ENCODE results near the gene SMCO2. TPM values are rescaled to one million over a fixed set of nuclear protein-coding genes. Genes with fewer than 3 reads are reported as not detected.

The SMCO2 gene
- total RNA-seq, 2 experiments from 2014 or later: 0.19 TPM; not detected in 1

DNA sequence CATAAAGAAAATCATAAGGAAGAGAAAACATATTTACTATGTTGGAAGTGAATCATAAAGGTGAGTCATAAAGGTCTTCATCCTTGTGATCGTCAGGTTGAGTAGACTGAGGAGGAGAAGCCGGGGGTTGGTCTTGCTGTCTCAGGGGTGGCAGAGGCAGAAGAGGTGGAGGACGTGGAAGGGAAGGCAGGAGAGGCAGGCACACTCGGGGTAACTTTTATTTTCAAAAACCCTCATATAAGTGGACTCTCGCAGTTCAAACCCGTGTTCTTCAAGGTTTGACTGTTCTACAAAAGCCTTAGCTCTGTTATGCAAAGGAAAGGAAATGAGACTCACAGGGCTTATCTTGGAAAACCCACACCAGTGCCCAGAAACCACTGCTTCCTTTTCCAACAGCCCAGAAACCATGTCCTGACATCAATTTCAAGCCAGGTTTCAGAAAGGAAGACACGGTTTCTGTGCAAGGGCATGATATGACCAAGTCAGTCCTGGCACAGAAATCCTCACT lies 14.0 kb downstream of the SMCO2 start:
- H3K4me1 Mint-ChIP-seq (ENCODE audit: low read depth): peaks cover 53% of the 10 kb centered on the region
- ChIA-PET CTCF (interaction anchor here (0.6 to 2.3 kb wide), 4 partner anchors 24 to 64 kb away, joined by 3 to 7 read pairs (median 4); partner anchors contain the start of gene PPFIBP1), POLR2A (no interaction called here)
- DNase-seq: peak; percentile 59
- H3K4me3 Mint-ChIP-seq: peak overlapping the region; percentile 0
- intact Hi-C loops (cut with micrococcal nuclease): loop anchor here (1.0 to 5.0 kb wide), 5 partner anchors 74 to 713 kb away; no protein-coding TSS in a partner anchor
- H3K27ac Mint-ChIP-seq: peak overlapping the region; percentile 23
- peaks cover 21% of the 10 kb centered on the region for H3K27me3 Mint-ChIP-seq
- peaks cover 3% of the 10 kb centered on the region for H3K9me3 Mint-ChIP-seq
- no peaks in the 10 kb centered on the region for H3K36me3 Mint-ChIP-seq

DNA sequence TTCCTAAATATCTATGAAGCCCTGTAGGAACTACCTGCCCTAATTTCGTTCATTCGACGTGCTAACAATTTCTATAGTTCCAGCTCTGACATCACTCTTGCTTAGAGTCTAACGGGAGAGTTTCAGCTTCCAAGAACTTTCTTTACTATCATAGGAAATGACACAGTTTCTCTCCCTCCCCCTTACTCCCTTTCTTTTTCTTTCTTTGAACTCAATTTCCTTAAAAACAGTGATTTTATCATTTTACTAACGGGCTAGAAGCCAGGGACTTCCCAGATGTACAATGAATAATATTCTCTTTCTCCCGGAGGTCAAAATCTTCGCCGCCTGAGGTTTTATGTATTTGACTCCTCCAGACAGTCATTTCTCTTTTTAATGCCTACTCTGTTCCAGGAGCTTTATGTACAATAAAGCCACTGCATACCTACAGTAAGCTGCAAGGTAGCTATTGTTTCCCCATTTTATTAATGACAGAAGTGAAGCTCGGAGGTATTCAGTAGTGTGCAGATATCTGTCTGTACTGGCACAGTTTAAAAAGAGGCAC lies 15.7 kb downstream of the SMCO2 start:
- POLR2A ChIA-PET: interaction anchor here (0.9 kb wide), 1 partner anchor 72 kb away, joined by 7 read pairs; no protein-coding TSS in a partner anchor
- peaks cover 20% of the 10 kb centered on the region for H3K27me3 Mint-ChIP-seq
- peak overlapping the region; percentile 20 for H3K4me3 Mint-ChIP-seq
- CTCF ChIA-PET: interaction anchor here (0.6 to 2.3 kb wide), 3 partner anchors 40 to 576 kb away, joined by 3 to 7 read pairs (median 4); partner anchors contain the start of gene PPFIBP1
- H3K36me3 Mint-ChIP-seq: no peaks in the 10 kb centered on the region
- H3K27ac Mint-ChIP-seq: peak overlapping the region; percentile 8
- DNase-seq: peak; percentile 34
- intact Hi-C loops (cut with micrococcal nuclease): loop anchor here (1.0 to 5.0 kb wide), 6 partner anchors 36 to 715 kb away; partner anchors contain the start of genes MRPS35 and PPFIBP1
- H3K9me3 Mint-ChIP-seq: peaks cover 3% of the 10 kb centered on the region
- H3K4me1 Mint-ChIP-seq (ENCODE audit: low read depth): peaks cover 50% of the 10 kb centered on the region

DNA sequence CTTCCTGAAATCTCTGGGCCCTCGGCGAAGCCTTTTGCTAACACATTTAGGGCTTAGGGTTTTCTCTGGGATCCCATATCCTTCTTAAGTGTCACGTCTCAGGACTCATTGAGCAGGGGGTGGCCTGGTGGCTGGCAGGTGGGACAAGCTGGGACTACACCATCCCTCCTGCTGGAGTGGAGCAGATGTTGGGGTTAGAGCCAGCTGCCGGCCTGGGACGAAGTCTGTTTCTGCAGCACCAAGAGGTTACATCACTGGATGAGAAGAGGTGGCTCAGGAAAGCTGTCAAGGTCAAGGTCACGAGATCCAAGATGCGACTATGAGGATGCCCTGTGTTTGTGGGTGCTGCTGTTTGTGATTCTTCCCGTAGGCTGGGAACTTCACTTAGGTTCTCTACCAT lies 16.3 kb downstream of the SMCO2 start:
- intact Hi-C loops (cut with micrococcal nuclease): loop anchor here (1.0 to 5.0 kb wide), 6 partner anchors 35 to 716 kb away; partner anchors contain the start of genes MRPS35 and PPFIBP1
- H3K27ac Mint-ChIP-seq: no peak overlapping the region
- H3K4me1 Mint-ChIP-seq (ENCODE audit: low read depth): peaks cover 46% of the 10 kb centered on the region
- no peak for DNase-seq
- no peak overlapping the region for H3K4me3 Mint-ChIP-seq
- peaks cover 3% of the 10 kb centered on the region for H3K9me3 Mint-ChIP-seq
- ChIA-PET CTCF (no interaction called here), POLR2A (no interaction called here)
- H3K27me3 Mint-ChIP-seq: peaks cover 17% of the 10 kb centered on the region
- no peaks in the 10 kb centered on the region for H3K36me3 Mint-ChIP-seq

DNA sequence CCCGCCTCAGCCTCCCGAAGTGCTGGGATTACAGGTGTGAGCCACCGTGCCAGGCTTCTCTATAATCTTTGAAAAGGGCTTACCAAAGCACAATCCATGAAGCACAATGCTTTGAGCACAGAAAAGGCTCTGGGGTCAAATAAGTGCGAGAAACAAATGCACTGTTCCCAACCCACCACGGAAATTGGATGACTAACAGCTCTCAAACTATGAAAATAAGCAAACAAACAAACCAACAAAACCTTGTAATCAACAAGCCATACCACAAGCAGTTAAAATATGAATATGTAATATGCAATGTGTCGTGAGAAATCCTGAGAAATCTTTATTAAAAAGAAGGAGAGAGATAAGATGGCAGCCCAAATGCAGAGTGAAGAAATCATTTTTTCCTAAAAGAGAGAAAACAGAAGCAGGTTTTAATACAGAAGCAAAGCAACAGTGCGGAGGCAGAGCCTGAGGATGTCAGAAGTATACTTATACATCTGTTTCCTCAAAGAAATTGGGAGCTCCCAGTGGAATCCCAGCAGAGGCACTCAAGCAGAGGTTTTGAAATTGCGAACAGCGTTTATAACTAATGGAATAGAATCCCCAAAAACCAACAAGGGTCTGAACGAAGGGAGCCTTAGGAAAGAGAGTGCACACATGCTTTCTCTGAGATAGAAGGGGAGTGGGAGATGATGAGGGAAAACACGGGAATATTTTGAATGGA lies 17.1 kb downstream of the SMCO2 start:
- no peak for DNase-seq
- Mint-ChIP-seq H3K27me3 (peaks cover 17% of the 10 kb centered on the region), H3K9me3 (peaks cover 3% of the 10 kb centered on the region), H3K4me3 (no peak overlapping the region), H3K36me3 (no peaks in the 10 kb centered on the region), H3K27ac (no peak overlapping the region), H3K4me1 (ENCODE audit: low read depth) (peaks cover 46% of the 10 kb centered on the region)
- CTCF ChIA-PET: interaction anchor here (1.0 kb wide), 1 partner anchor 29 kb away, joined by 3 read pairs; no protein-coding TSS in a partner anchor
- intact Hi-C loops (cut with micrococcal nuclease): loop anchor here (2.0 to 5.0 kb wide), 4 partner anchors 61 to 716 kb away; partner anchors contain the start of genes MRPS35 and PPFIBP1
- POLR2A ChIA-PET: no interaction called here

DNA sequence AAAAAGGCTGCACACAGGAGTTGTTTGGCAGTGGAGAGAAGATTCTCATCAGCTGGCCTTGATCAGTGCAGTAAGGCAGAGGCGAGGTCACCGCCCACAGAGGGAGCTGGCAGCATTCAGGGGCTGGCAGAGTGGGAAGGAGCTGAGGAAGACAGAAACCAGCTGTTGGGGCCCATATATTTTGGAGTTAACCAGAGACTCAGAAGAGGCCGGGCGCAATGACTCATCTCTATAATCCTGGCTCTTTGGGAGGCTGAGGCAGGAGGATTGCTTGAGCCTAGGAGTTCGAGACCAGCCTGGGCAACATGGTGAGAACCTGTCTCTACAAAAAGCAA lies 17.7 kb downstream of the SMCO2 start:
- peaks cover 2% of the 10 kb centered on the region for H3K9me3 Mint-ChIP-seq
- DNase-seq: peak; percentile 61
- no peaks in the 10 kb centered on the region for H3K36me3 Mint-ChIP-seq
- peaks cover 46% of the 10 kb centered on the region for H3K4me1 Mint-ChIP-seq (ENCODE audit: low read depth)
- H3K4me3 Mint-ChIP-seq: no peak overlapping the region
- POLR2A ChIA-PET: no interaction called here
- H3K27me3 Mint-ChIP-seq: peaks cover 15% of the 10 kb centered on the region
- intact Hi-C loops (cut with micrococcal nuclease): loop anchor here (5.0 kb wide), 2 partner anchors 88 to 717 kb away; no protein-coding TSS in a partner anchor
- CTCF ChIA-PET: interaction anchor here (1.0 kb wide), 1 partner anchor 29 kb away, joined by 3 read pairs; no protein-coding TSS in a partner anchor
- H3K27ac Mint-ChIP-seq: no peak overlapping the region

DNA sequence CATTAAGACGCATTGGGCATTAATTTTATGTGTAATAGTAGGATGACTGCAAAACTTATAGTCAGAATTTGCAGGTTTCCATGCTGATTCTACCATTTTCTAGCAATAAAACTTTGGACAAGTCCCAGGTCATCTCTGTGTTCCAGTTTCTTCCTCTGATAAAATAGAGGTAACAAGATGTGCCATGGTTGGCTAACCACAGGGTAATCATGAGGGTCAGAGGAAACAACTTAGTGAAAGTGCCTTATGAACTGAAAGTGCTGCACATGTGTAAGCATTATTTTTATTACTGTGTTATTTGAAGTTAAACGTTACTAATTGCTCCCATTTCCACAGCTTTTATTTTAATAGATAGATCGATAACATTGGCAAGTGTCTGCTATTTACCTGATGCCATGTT lies 21.1 kb downstream of the SMCO2 start:
- Mint-ChIP-seq H3K27ac (no peak overlapping the region), H3K4me3 (no peak overlapping the region), H3K4me1 (ENCODE audit: low read depth) (peaks cover 19% of the 10 kb centered on the region), H3K27me3 (peaks cover 10% of the 10 kb centered on the region), H3K36me3 (no peaks in the 10 kb centered on the region), H3K9me3 (no peaks in the 10 kb centered on the region)
- ChIA-PET CTCF (no interaction called here), POLR2A (no interaction called here)
- DNase-seq: no peak
- intact Hi-C loops (cut with micrococcal nuclease): no loop called here

DNA sequence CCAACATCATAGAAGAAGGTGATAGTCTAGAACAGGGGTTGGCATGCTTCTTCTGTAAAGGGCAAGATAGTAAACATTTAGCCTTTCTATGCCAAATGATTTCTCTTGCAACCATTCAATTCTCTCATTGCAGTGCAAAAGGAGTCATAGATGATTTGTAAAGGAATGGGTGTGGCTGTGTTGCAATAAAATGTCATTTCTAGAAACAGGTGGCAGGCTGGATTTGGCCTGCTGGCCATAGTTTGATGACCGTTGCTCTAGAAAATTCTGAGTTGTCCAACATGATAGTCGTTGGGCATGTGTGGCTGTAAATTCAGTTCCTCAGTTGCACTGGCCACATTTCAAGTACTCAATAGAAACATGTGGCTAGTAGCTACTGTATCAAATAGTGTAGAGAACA lies 21.7 kb downstream of the SMCO2 start:
- no peaks in the 10 kb centered on the region for H3K36me3 Mint-ChIP-seq
- peaks cover 6% of the 10 kb centered on the region for H3K27me3 Mint-ChIP-seq
- no peak overlapping the region for H3K4me3 Mint-ChIP-seq
- POLR2A ChIA-PET: no interaction called here
- peaks cover 15% of the 10 kb centered on the region for H3K4me1 Mint-ChIP-seq (ENCODE audit: low read depth)
- no peaks in the 10 kb centered on the region for H3K9me3 Mint-ChIP-seq
- H3K27ac Mint-ChIP-seq: no peak overlapping the region
- no peak for DNase-seq
- CTCF ChIA-PET: no interaction called here
- intact Hi-C loops (cut with micrococcal nuclease): no loop called here

DNA sequence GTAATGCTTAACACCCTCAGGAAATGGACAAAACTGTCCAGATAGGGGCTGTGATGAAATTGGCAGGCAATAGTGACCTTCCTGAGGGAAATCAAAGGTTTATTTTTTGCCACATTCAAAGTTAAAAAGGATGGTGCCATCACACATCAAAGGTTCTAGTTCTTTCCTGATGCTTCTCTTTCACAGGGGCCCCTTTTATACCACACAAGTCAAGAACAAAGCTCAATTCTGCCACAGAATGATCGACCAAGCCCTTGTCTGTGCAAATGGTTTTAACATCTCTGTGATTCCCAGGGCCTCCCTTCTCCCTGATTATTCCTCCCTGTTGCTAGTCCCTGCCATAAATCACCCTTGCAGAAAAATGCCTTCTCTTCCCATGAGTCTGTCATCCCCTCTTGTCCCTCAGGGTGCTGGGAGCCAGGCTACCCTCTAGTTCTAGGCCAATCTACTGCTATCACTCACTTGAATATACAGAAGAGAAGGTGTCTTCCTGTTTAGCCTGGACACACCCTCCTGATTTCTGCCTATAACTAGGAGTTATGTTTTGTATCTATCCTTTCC lies 22.7 kb downstream of the SMCO2 start:
- Mint-ChIP-seq H3K4me3 (no peak overlapping the region), H3K4me1 (ENCODE audit: low read depth) (peaks cover 5% of the 10 kb centered on the region), H3K9me3 (no peaks in the 10 kb centered on the region), H3K27ac (no peak overlapping the region), H3K27me3 (peaks cover 5% of the 10 kb centered on the region), H3K36me3 (no peaks in the 10 kb centered on the region)
- CTCF ChIA-PET: no interaction called here
- intact Hi-C loops (cut with micrococcal nuclease): no loop called here
- POLR2A ChIA-PET: no interaction called here
- DNase-seq: no peak

DNA sequence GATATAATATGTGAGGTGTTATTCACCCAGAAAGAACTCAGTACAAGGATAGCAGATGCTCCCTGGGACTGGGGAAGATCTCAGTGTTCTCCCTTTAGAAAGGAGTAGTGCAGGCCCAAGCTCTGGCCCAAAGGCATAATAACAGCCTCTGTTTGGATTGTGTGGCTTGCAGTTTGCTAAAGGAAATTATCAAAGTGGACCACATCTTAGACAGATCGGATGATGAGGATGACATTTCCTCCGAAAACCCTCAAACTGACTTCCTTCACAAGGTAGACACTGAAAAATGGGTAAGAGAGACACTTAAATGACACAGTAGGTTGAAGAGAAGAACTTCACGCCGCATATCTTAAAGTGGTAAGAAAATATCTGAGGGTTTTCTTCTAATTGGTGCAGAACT lies 26.1 kb downstream of the SMCO2 start:
- DNase-seq: no peak
- POLR2A ChIA-PET: no interaction called here
- no peak overlapping the region for H3K27ac Mint-ChIP-seq
- intact Hi-C loops (cut with micrococcal nuclease): no loop called here
- CTCF ChIA-PET: no interaction called here
- peaks cover 3% of the 10 kb centered on the region for H3K4me1 Mint-ChIP-seq (ENCODE audit: low read depth)
- no peaks in the 10 kb centered on the region for H3K27me3 Mint-ChIP-seq
- H3K4me3 Mint-ChIP-seq: no peak overlapping the region
- H3K9me3 Mint-ChIP-seq: peaks cover 22% of the 10 kb centered on the region
- H3K36me3 Mint-ChIP-seq: peaks cover 4% of the 10 kb centered on the region

DNA sequence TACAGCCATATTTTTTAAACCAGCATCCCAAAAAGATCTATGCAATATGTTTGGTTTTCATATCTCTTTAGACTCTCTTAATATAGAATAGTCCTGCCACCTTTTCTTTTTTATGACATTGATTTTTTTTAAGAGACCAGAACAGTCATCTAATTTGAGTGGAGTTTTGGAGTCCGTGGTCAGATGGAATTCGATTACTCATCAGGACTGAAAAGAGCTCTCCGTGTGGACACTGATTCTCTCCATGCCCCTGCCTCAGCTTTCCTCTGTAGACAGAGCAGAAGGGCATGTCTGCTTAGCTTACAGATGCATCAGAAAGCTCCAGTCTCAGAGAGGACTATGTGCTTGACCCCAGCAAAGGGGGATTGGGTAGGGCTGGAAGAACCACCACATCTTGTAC lies 27.8 kb downstream of the SMCO2 start:
- H3K27me3 Mint-ChIP-seq: no peaks in the 10 kb centered on the region
- peaks cover 31% of the 10 kb centered on the region for H3K9me3 Mint-ChIP-seq
- POLR2A ChIA-PET: no interaction called here
- H3K36me3 Mint-ChIP-seq: peaks cover 4% of the 10 kb centered on the region
- H3K4me1 Mint-ChIP-seq (ENCODE audit: low read depth): peaks cover 3% of the 10 kb centered on the region
- CTCF ChIA-PET: no interaction called here
- intact Hi-C loops (cut with micrococcal nuclease): no loop called here
- H3K4me3 Mint-ChIP-seq: no peak overlapping the region
- no peak for DNase-seq
- H3K27ac Mint-ChIP-seq: no peak overlapping the region

DNA sequence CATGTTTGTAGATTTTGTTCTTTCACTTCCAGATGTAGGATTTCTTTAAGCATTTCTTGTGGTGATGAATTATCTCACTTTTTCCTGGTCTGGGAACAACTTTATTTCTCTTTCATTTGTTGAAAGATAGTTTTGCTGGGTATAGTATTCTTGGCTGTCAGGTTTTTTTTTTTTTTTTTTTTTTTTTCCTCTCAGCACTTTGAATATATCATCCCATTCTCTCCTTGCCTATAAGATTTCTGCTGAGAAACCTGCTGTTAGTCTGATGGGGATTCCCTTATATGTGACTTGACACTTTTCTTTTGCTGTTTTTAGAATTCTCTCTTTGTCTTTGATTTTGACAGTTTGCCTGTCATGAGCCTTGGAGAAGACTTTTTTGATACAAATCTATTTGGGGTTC lies 30.5 kb downstream of the SMCO2 start:
- Mint-ChIP-seq H3K4me3 (no peak overlapping the region), H3K36me3 (peaks cover 4% of the 10 kb centered on the region), H3K4me1 (ENCODE audit: low read depth) (peaks cover 3% of the 10 kb centered on the region), H3K9me3 (peaks cover 33% of the 10 kb centered on the region), H3K27ac (no peak overlapping the region), H3K27me3 (no peaks in the 10 kb centered on the region)
- ChIA-PET CTCF (no interaction called here), POLR2A (no interaction called here)
- no peak for DNase-seq
- intact Hi-C loops (cut with micrococcal nuclease): no loop called here

DNA sequence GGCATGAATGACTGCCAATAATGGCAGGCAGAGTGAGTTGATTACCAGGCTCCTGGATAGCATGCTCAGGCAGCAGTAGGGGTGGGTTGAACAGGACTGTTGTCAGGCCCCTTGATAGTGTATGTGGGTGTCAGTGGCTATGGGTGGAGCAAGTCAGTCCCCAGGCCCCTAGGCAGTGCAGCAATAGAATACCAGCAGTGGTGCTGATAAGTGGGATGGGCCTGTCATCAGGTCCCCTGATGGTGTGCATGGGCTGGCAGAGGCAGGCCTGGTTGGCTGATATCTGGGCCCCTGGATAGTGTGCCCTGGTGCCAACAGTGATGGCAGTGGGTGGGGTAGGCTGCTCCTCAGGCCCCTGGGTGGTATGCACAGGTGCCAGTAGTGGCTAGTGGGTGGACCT lies 32.4 kb downstream of the SMCO2 start:
- no peak overlapping the region for H3K27ac Mint-ChIP-seq
- H3K36me3 Mint-ChIP-seq: peaks cover 4% of the 10 kb centered on the region
- no peak overlapping the region for H3K4me3 Mint-ChIP-seq
- no peaks in the 10 kb centered on the region for H3K4me1 Mint-ChIP-seq (ENCODE audit: low read depth)
- H3K9me3 Mint-ChIP-seq: peaks cover 33% of the 10 kb centered on the region
- ChIA-PET POLR2A (no interaction called here), CTCF (no interaction called here)
- no peaks in the 10 kb centered on the region for H3K27me3 Mint-ChIP-seq
- intact Hi-C loops (cut with micrococcal nuclease): no loop called here
- DNase-seq: no peak

Measured in activated CD4-positive, alpha-beta memory T cell treated with anti-CD3 and anti-CD28 coated beads for 36 hours (primary cell).